ENCODE data around the gene ITGB7.
A peak's percentile ranks its signal among the peaks of the same experiment; 100 is the strongest.

Gene ITGB7

GRCh38 chr12:53236443-53237111, 29.5 kb upstream of the ITGB7 start:
- TF ChIP-seq SCRT2 (tag by site-specific recombination; IDR thresholded peaks at IDR 0.05) (0 out of 2 replicates have a peak, but pooled peaks have one; percentile 6), ZNF324 (tag by site-specific recombination; IDR thresholded peaks at IDR 0.05) (no peak), ZNF184 (tag by site-specific recombination; IDR thresholded peaks at IDR 0.05) (no peak), GLI4 (tag by site-specific recombination; IDR thresholded peaks at IDR 0.05) (no peak), ZNF664 (tag by site-specific recombination; IDR thresholded peaks at IDR 0.05) (peak; percentile 88), GFI1B (tag by site-specific recombination; IDR thresholded peaks at IDR 0.05) (no peak), ZNF16 (tag by site-specific recombination; IDR thresholded peaks at IDR 0.05; ENCODE audit: low read depth) (no peak), ZSCAN5A (tag by site-specific recombination; IDR thresholded peaks at IDR 0.05) (no peak)
- Histone ChIP-seq H3K4me3 (ENCODE audit: low read depth, low read length) (no peak overlapping the region), H3K9me3 (ENCODE audit: control insufficient read depth, insufficient read depth, low read depth, low read length) (no peaks in the 10 kb centered on the region), H3K36me3 (ENCODE audit: control insufficient read depth in 2 of 2, insufficient read depth in 1 of 2, low read length in 2 of 2) (no peaks in the 10 kb centered on the region), H3K4me1 (ENCODE audit: control insufficient read depth, insufficient read depth, low read length) (peaks cover 12% of the 10 kb centered on the region), H3K27ac (ENCODE audit: extremely low read depth, low read depth, low read length) (no peak overlapping the region)
- CTCF ChIA-PET = interaction anchor here (0.8 to 1.3 kb wide), 3 partner anchors 12 to 86 kb away, joined by 3 to 5 read pairs (median 3); no protein-coding TSS in a partner anchor
- POLR2A ChIA-PET = no interaction called here

GRCh38 chr12:53235742-53236442, 28.8 kb upstream of the ITGB7 start:
- peaks cover 12% of the 10 kb centered on the region for H3K4me1 ChIP-seq (ENCODE audit: control insufficient read depth, insufficient read depth, low read length)

GRCh38 chr12:53235164-53235563, 28.1 kb upstream of the ITGB7 start:
- POLR2A ChIA-PET = interaction anchor here (0.5 kb wide), 1 partner anchor 12 kb away, joined by 3 read pairs; no protein-coding TSS in a partner anchor
- CTCF ChIA-PET = interaction anchor here (0.7 to 1.7 kb wide), 2 partner anchors 10 to 33 kb away, joined by 3 read pairs; partner anchors contain the start of gene ESPL1
- Histone ChIP-seq H3K36me3 (ENCODE audit: control insufficient read depth in 2 of 2, insufficient read depth in 1 of 2, low read length in 2 of 2) (no peaks in the 10 kb centered on the region), H3K27ac (ENCODE audit: extremely low read depth, low read depth, low read length) (no peak overlapping the region), H3K4me3 (ENCODE audit: low read depth, low read length) (no peak overlapping the region), H3K4me1 (ENCODE audit: control insufficient read depth, insufficient read depth, low read length) (peaks cover 12% of the 10 kb centered on the region), H3K9me3 (ENCODE audit: control insufficient read depth, insufficient read depth, low read depth, low read length) (no peaks in the 10 kb centered on the region)
- TF ChIP-seq CTCF (tag by site-specific recombination; IDR thresholded peaks at IDR 0.05) = no peak
- no peak for TF ChIP-seq GLIS2 (tag by site-specific recombination; IDR thresholded peaks at IDR 0.05)
- TF ChIP-seq ZNF24 (tag by site-specific recombination; IDR thresholded peaks at IDR 0.05) = no peak
- no peak for TF ChIP-seq ZNF184 (tag by site-specific recombination; IDR thresholded peaks at IDR 0.05)
- TF ChIP-seq ZBTB11 (tag by site-specific recombination; conservative IDR thresholded peaks at IDR 0.05; ENCODE audit: low read depth) = no peak
- no peak for TF ChIP-seq ZNF174 (tag by site-specific recombination; IDR thresholded peaks at IDR 0.05)
- no peak for TF ChIP-seq ZNF558 (tag by site-specific recombination; IDR thresholded peaks at IDR 0.05)
- no peak for TF ChIP-seq PRDM1 (tag by site-specific recombination; IDR thresholded peaks at IDR 0.05)
- no peak for TF ChIP-seq ZNF843 (tag by site-specific recombination; IDR thresholded peaks at IDR 0.05)

More at GRCh38 chr12:53235742-53236442, 28.8 kb upstream of the ITGB7 start:
- Histone ChIP-seq H3K27ac (ENCODE audit: extremely low read depth, low read depth, low read length) (no peak overlapping the region), H3K4me3 (ENCODE audit: low read depth, low read length) (no peak overlapping the region), H3K9me3 (ENCODE audit: control insufficient read depth, insufficient read depth, low read depth, low read length) (no peaks in the 10 kb centered on the region), H3K36me3 (ENCODE audit: control insufficient read depth in 2 of 2, insufficient read depth in 1 of 2, low read length in 2 of 2) (no peaks in the 10 kb centered on the region)
- ChIA-PET POLR2A (no interaction called here), CTCF (interaction anchor here (0.7 to 1.3 kb wide), 2 partner anchors 32 to 86 kb away, joined by 3 read pairs; partner anchors contain the start of gene ESPL1)
- TF ChIP-seq ZIC2 (tag by site-specific recombination; IDR thresholded peaks at IDR 0.05) (peak; percentile 79), ZNF623 (tag by site-specific recombination; IDR thresholded peaks at IDR 0.05) (peak; percentile 88), EGR2 (tag by site-specific recombination; IDR thresholded peaks at IDR 0.05; ENCODE audit: low read depth) (peak; percentile 73), ZNF449 (tag by site-specific recombination; IDR thresholded peaks at IDR 0.05) (no peak), GLI2 (tag by site-specific recombination; IDR thresholded peaks at IDR 0.05; ENCODE audit: borderline replicate concordance, low read depth) (no peak), SCRT1 (tag by site-specific recombination; IDR thresholded peaks at IDR 0.05; ENCODE audit: borderline replicate concordance) (peak; percentile 77; the same call in 1 of the 2 replicates), ZFHX2 (tag by site-specific recombination; conservative IDR thresholded peaks at IDR 0.05) (peak; percentile 72), SCRT2 (tag by site-specific recombination; IDR thresholded peaks at IDR 0.05) (peak; percentile 97), ZNF248 (tag by site-specific recombination; IDR thresholded peaks at IDR 0.05) (no peak), ZNF701 (tag by site-specific recombination; IDR thresholded peaks at IDR 0.05) (no peak)
